C4-2B (cell line): ENCODE data around the gene DNAAF6.

Experiments used
- CTCF ChIP-seq: fragments of 450-650 bp; conservative IDR thresholded peaks from 2 replicates; pipeline ENCODE4 v1.5.1; 2017; ENCODE audit warnings: mild to moderate bottlenecking
- ZFX ChIP-seq: fragments of 450-650 bp; IDR thresholded peaks from 2 replicates; pipeline ENCODE4 v1.6.1; 2017

GRCh38 chrX:107213477-107213876 is 7.1 kb downstream of the DNAAF6 start:
- no peak for TF ChIP-seq CTCF
- no peak for TF ChIP-seq ZFX
